Measurements from ENCODE around the gene HS6ST3. TPM values are rescaled to one million over a fixed set of nuclear protein-coding genes. Genes with fewer than 3 reads are reported as not detected.

Gene HS6ST3
- total RNA-seq, 1 donor from 2014 or later: 0.26 TPM

GRCh38 chr13:96481482-96481881 is 391.6 kb downstream of the HS6ST3 start:
- Mint-ChIP-seq H3K27ac (ENCODE audit: unreplicated experiment) (no peak overlapping the region), H3K4me1 (no peaks in the 10 kb centered on the region), H3K9me3 (no peaks in the 10 kb centered on the region), H3K27me3 (ENCODE audit: low read depth) (no peaks in the 10 kb centered on the region), H3K4me3 (no peak overlapping the region), H3K36me3 (ENCODE audit: low read depth) (no peaks in the 10 kb centered on the region)
- no peak for TF ChIP-seq CTCF (conservative IDR thresholded peaks at IDR 0.05)
- no peak for DNase-seq (ENCODE audit: low read depth, low spot score)

GRCh38 chr13:96490496-96490989 is 400.6 kb downstream of the HS6ST3 start:
- Mint-ChIP-seq H3K36me3 (ENCODE audit: low read depth) (no peaks in the 10 kb centered on the region), H3K4me1 (no peaks in the 10 kb centered on the region), H3K27me3 (ENCODE audit: low read depth) (no peaks in the 10 kb centered on the region), H3K27ac (ENCODE audit: unreplicated experiment) (no peak overlapping the region), H3K4me3 (no peak overlapping the region), H3K9me3 (no peaks in the 10 kb centered on the region)
- TF ChIP-seq CTCF (conservative IDR thresholded peaks at IDR 0.05): no peak
- DNase-seq (ENCODE audit: low read depth, low spot score): no peak

GRCh38 chr13:96491103-96491502 is 401.2 kb downstream of the HS6ST3 start:
- TF ChIP-seq CTCF (conservative IDR thresholded peaks at IDR 0.05): no peak
- Mint-ChIP-seq H3K9me3 (no peaks in the 10 kb centered on the region), H3K27me3 (ENCODE audit: low read depth) (no peaks in the 10 kb centered on the region), H3K36me3 (ENCODE audit: low read depth) (no peaks in the 10 kb centered on the region), H3K4me1 (no peaks in the 10 kb centered on the region), H3K4me3 (no peak overlapping the region), H3K27ac (ENCODE audit: unreplicated experiment) (no peak overlapping the region)
- DNase-seq (ENCODE audit: low read depth, low spot score): no peak

- Mint-ChIP-seq H3K27ac (ENCODE audit: unreplicated experiment) (no peak overlapping the region), H3K4me3 (no peak overlapping the region), H3K4me1 (no peaks in the 10 kb centered on the region), H3K9me3 (peaks cover 3% of the 10 kb centered on the region), H3K27me3 (ENCODE audit: low read depth) (no peaks in the 10 kb centered on the region), H3K36me3 (ENCODE audit: low read depth) (no peaks in the 10 kb centered on the region)
- no peak for TF ChIP-seq CTCF (conservative IDR thresholded peaks at IDR 0.05)
- no peak for DNase-seq (ENCODE audit: low read depth, low spot score)
These were observed 402.9 kb downstream of the HS6ST3 start for GRCh38 chr13:96492766-96493165.

- H3K27ac Mint-ChIP-seq (ENCODE audit: unreplicated experiment): no peak overlapping the region
- H3K4me1 Mint-ChIP-seq: no peaks in the 10 kb centered on the region
- TF ChIP-seq CTCF (conservative IDR thresholded peaks at IDR 0.05): no peak
- no peaks in the 10 kb centered on the region for H3K27me3 Mint-ChIP-seq (ENCODE audit: low read depth)
- H3K9me3 Mint-ChIP-seq: peaks cover 3% of the 10 kb centered on the region
- H3K4me3 Mint-ChIP-seq: no peak overlapping the region
- H3K36me3 Mint-ChIP-seq (ENCODE audit: low read depth): no peaks in the 10 kb centered on the region
- DNase-seq (ENCODE audit: low read depth, low spot score): no peak
These were observed 409.7 kb downstream of the HS6ST3 start for GRCh38 chr13:96499656-96500055.

- no peaks in the 10 kb centered on the region for H3K27me3 Mint-ChIP-seq (ENCODE audit: low read depth)
- no peaks in the 10 kb centered on the region for H3K36me3 Mint-ChIP-seq (ENCODE audit: low read depth)
- H3K27ac Mint-ChIP-seq (ENCODE audit: unreplicated experiment): no peak overlapping the region
- no peaks in the 10 kb centered on the region for H3K4me1 Mint-ChIP-seq
- no peak for TF ChIP-seq CTCF (conservative IDR thresholded peaks at IDR 0.05)
- H3K4me3 Mint-ChIP-seq: no peak overlapping the region
- H3K9me3 Mint-ChIP-seq: peaks cover 3% of the 10 kb centered on the region
- no peak for DNase-seq (ENCODE audit: low read depth, low spot score)
These were observed 411.0 kb downstream of the HS6ST3 start for GRCh38 chr13:96500953-96501352.
